Type B pancreatic cell (in vitro differentiated cells): ENCODE data around the gene NES. TPM values are rescaled to one million over a fixed set of nuclear protein-coding genes. Genes with fewer than 3 reads are reported as not detected.

ENCODE experiments used
- DNase-seq: peaks from one replicate; pipeline ENCODE4 v3.0.0; 2021; ENCODE audit warnings: mixed read lengths; ENCODE audit not compliant: unreplicated experiment; ENCODE audit errors: extremely low spot score
- H3K27ac Mint-ChIP-seq: 2 replicates; pipeline ENCODE4 v1.8.0; 2021; ENCODE audit warnings: mild to moderate bottlenecking, mixed read lengths
- H3K27me3 Mint-ChIP-seq: 2 replicates; pipeline ENCODE4 v1.8.0; 2021; ENCODE audit warnings: mixed read lengths
- H3K36me3 Mint-ChIP-seq: 2 replicates; pipeline ENCODE4 v1.8.0; 2021; ENCODE audit warnings: mixed read lengths
- H3K4me1 Mint-ChIP-seq: one replicate; pipeline ENCODE4 v1.8.0; 2021; ENCODE audit warnings: mixed read lengths; ENCODE audit not compliant: unreplicated experiment
- H3K4me3 Mint-ChIP-seq: 2 replicates; pipeline ENCODE4 v1.8.0; 2021; ENCODE audit warnings: mild to moderate bottlenecking, mixed read lengths
- H3K9me3 Mint-ChIP-seq: 2 replicates; pipeline ENCODE4 v1.8.0; 2021; ENCODE audit warnings: mixed read lengths
- CTCF ChIP-seq: fragments of 200-600 bp; sonication (generic); conservative IDR thresholded peaks from 2 replicates; pipeline ENCODE4 v1.5.0; 2021; ENCODE audit warnings: antibody characterized with exemption, mild to moderate bottlenecking
- total RNA-seq: library from RNA; stranded (reverse); gene quantifications from 2 replicates; pipeline ENCODE4 v1.2.1, GENCODE V29; 2021; ENCODE audit warnings: low replicate concordance

NES gene
- total RNA-seq, 1 donor from 2014 or later = 125 TPM

GRCh38 chr1:156675210-156676113 lies 1.7 kb downstream of the NES start:
- H3K9me3 Mint-ChIP-seq = no peaks in the 10 kb centered on the region
- peaks cover 48% of the 10 kb centered on the region for H3K4me1 Mint-ChIP-seq
- peak overlapping the region; percentile 63 for H3K27ac Mint-ChIP-seq
- peaks cover 15% of the 10 kb centered on the region for H3K36me3 Mint-ChIP-seq
- no peak for TF ChIP-seq CTCF
- peak overlapping the region; percentile 91 for H3K4me3 Mint-ChIP-seq
- peaks cover 60% of the 10 kb centered on the region for H3K27me3 Mint-ChIP-seq
- DNase-seq = no peak

GRCh38 chr1:156673387-156674121 lies 3.7 kb downstream of the NES start:
- peak overlapping the region; percentile 72 for H3K4me3 Mint-ChIP-seq
- no peak for TF ChIP-seq CTCF
- peaks cover 15% of the 10 kb centered on the region for H3K36me3 Mint-ChIP-seq
- no peak for DNase-seq
- H3K27me3 Mint-ChIP-seq = peaks cover 47% of the 10 kb centered on the region
- H3K27ac Mint-ChIP-seq = peak overlapping the region; percentile 63
- H3K9me3 Mint-ChIP-seq = no peaks in the 10 kb centered on the region
- H3K4me1 Mint-ChIP-seq = peaks cover 59% of the 10 kb centered on the region

- peaks cover 60% of the 10 kb centered on the region for H3K4me1 Mint-ChIP-seq
Observed at GRCh38 chr1:156671804-156672203, 5.4 kb downstream of the NES start.

GRCh38 chr1:156670791-156671190 lies 6.4 kb downstream of the NES start:
- peaks cover 15% of the 10 kb centered on the region for H3K36me3 Mint-ChIP-seq
- TF ChIP-seq CTCF = no peak
- DNase-seq = no peak
- H3K4me3 Mint-ChIP-seq = no peak overlapping the region
- no peaks in the 10 kb centered on the region for H3K9me3 Mint-ChIP-seq
- peaks cover 30% of the 10 kb centered on the region for H3K27me3 Mint-ChIP-seq
- H3K27ac Mint-ChIP-seq = no peak overlapping the region
- H3K4me1 Mint-ChIP-seq = peaks cover 67% of the 10 kb centered on the region

More at GRCh38 chr1:156671804-156672203, 5.4 kb downstream of the NES start:
- DNase-seq = no peak
- peaks cover 34% of the 10 kb centered on the region for H3K27me3 Mint-ChIP-seq
- H3K4me3 Mint-ChIP-seq = no peak overlapping the region
- H3K36me3 Mint-ChIP-seq = peaks cover 15% of the 10 kb centered on the region
- TF ChIP-seq CTCF = no peak
- H3K27ac Mint-ChIP-seq = no peak overlapping the region
- H3K9me3 Mint-ChIP-seq = no peaks in the 10 kb centered on the region

GRCh38 chr1:156670359-156670758 lies 6.8 kb downstream of the NES start:
- no peak overlapping the region for H3K27ac Mint-ChIP-seq
- no peak for DNase-seq
- peaks cover 67% of the 10 kb centered on the region for H3K4me1 Mint-ChIP-seq
- no peak overlapping the region for H3K4me3 Mint-ChIP-seq
- no peak for TF ChIP-seq CTCF
- peaks cover 27% of the 10 kb centered on the region for H3K27me3 Mint-ChIP-seq
- H3K9me3 Mint-ChIP-seq = no peaks in the 10 kb centered on the region
- peaks cover 15% of the 10 kb centered on the region for H3K36me3 Mint-ChIP-seq
